Activated B cell treated with CpG ODN at 0.5 μM for 24 hours (primary cell): Measurements from ENCODE around the gene OTOP3. TPM values are rescaled to one million over a fixed set of nuclear protein-coding genes. Genes with fewer than 3 reads are reported as not detected.
"Not testable (repeated sequence)": the region's sequence is repeated elsewhere in the genome, so short reads cannot be mapped to it uniquely, and the experiment has no call there.

Experiments
- ATAC-seq: fragments of 200-7000 bp; cut with Tn5 transposase; one replicate; pipeline ENCODE4 v1.10.0; 2021; ENCODE audit warnings: low read depth, mild to moderate bottlenecking, moderate library complexity
- CTCF ChIA-PET: fragments of 350-600 bp; sonication (Branson Sonifier 250); formaldehyde crosslinking; loops from one replicate; lab custom pipeline; 2021; ENCODE audit warnings: antibody characterized with exemption; lab: Charles Lee
- POLR2A ChIA-PET: fragments of 350-600 bp; sonication (Branson Sonifier 250); formaldehyde crosslinking; loops from one replicate; lab custom pipeline; 2021; ENCODE audit warnings: antibody characterized with exemption; lab: Charles Lee
- DNase-seq: peaks from one replicate; pipeline ENCODE4 v3.0.0; 2022
- H3K27ac Mint-ChIP-seq: one replicate; pipeline ENCODE4 v1.8.0; 2020; ENCODE audit warnings: mixed read lengths
- H3K27me3 Mint-ChIP-seq: one replicate; pipeline ENCODE4 v1.8.0; 2021; ENCODE audit warnings: mixed read lengths
- H3K36me3 Mint-ChIP-seq: one replicate; pipeline ENCODE4 v1.8.0; 2021; ENCODE audit warnings: low read depth, mixed read lengths
- H3K4me1 Mint-ChIP-seq: one replicate; pipeline ENCODE4 v1.8.0; 2021; ENCODE audit warnings: mixed read lengths
- H3K4me3 Mint-ChIP-seq: one replicate; pipeline ENCODE4 v1.8.0; 2020; ENCODE audit warnings: mild to moderate bottlenecking, mixed read lengths
- H3K9me3 Mint-ChIP-seq: one replicate; pipeline ENCODE4 v1.8.0; 2020; ENCODE audit warnings: mixed read lengths
- intact Hi-C: fragments of 100-400 bp; cut with micrococcal nuclease; formaldehyde crosslinking; loops from one replicate; pipeline ENCODE4 v1.15.1; 2024
- total RNA-seq: library from RNA; stranded (reverse); gene quantifications from 2 replicates; pipeline ENCODE4 v1.2.3, GENCODE V29; 2022
- TF ChIP-seq, protein P1 (sequence below): fragments of 200-600 bp; IDR thresholded peaks from one replicate; pipeline ENCODE4 v1.8.0; 2022; ENCODE audit warnings: antibody characterized with exemption, mild to moderate bottlenecking

OTOP3 gene
- total RNA-seq, 1 donor from 2014 or later = not detected

DNA sequence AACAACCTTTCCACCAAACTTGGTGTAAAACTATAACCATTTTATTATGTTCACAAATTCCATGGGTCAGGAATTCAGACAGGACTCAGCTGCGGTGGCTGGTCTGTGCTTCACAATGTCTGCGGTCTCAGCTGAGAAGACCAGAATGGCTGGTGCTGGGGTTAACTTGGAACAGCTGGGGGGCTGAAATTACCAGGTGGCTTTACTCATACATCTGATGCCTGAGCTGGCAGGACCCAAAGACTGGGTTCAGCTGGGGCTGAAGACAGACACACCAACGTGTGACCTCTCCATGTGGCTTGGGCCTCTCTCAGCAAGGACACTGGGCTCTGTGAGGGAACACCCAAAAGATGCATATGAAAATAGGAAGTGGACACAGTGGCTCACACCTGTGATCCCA lies 42.5 kb downstream of the OTOP3 start:
- CTCF ChIA-PET = interaction anchor here (0.6 kb wide), 1 partner anchor 35 kb away, joined by 3 read pairs; no protein-coding TSS in a partner anchor

DNA sequence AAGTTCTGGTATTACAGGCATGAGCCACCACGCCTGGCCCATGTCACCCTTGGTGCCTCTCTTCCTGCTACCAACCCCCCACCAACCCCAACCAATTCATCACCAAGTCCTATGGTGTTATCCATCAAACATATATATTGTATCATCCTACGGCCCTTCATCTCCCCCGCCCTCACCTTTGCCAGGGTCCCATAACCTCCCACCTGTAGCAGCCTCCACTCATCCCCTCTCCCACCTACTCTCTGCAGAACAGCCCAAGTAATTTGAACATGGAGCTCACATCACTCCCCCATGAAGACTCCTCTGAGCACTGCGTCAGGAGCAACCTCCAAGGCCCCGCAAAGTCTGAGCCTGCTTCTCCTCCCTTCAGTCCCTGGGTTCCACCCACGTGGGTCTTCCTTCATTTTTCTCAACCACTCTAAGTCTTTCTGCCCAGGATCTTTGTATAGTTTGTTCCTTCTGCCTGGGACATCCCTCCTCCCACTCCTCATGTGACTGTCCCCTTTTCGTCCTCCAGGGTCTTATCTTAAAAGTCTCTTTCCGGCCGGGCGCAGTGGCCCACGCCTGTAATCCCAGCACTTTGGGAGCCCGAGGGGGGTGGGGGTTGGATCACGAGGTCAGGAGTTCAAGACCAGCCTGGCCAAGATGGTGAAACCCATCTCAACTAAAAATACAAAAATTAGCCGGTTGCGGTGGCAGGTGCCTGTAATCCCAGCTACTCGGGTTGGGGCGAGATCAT lies 43.9 kb downstream of the OTOP3 start:
- no peak overlapping the region for H3K4me3 Mint-ChIP-seq
- ChIA-PET CTCF (no interaction called here), POLR2A (interaction anchor here (0.6 kb wide), 1 partner anchor 318 kb away, joined by 3 read pairs; no protein-coding TSS in a partner anchor)
- no peak overlapping the region for H3K27ac Mint-ChIP-seq
- intact Hi-C loops = no loop called here
- TF ChIP-seq, protein P1, sequence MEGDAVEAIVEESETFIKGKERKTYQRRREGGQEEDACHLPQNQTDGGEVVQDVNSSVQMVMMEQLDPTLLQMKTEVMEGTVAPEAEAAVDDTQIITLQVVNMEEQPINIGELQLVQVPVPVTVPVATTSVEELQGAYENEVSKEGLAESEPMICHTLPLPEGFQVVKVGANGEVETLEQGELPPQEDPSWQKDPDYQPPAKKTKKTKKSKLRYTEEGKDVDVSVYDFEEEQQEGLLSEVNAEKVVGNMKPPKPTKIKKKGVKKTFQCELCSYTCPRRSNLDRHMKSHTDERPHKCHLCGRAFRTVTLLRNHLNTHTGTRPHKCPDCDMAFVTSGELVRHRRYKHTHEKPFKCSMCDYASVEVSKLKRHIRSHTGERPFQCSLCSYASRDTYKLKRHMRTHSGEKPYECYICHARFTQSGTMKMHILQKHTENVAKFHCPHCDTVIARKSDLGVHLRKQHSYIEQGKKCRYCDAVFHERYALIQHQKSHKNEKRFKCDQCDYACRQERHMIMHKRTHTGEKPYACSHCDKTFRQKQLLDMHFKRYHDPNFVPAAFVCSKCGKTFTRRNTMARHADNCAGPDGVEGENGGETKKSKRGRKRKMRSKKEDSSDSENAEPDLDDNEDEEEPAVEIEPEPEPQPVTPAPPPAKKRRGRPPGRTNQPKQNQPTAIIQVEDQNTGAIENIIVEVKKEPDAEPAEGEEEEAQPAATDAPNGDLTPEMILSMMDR = no peak
- DNase-seq (no peak), ATAC-seq (no peak)
- no peaks in the 10 kb centered on the region for H3K36me3 Mint-ChIP-seq
- H3K9me3 Mint-ChIP-seq = no peaks in the 10 kb centered on the region
- H3K27me3 Mint-ChIP-seq = peaks cover 19% of the 10 kb centered on the region
- H3K4me1 Mint-ChIP-seq = peaks cover 15% of the 10 kb centered on the region

More for the DNA sequence above, 42.5 kb downstream of the OTOP3 start:
- Mint-ChIP-seq H3K4me1 (peaks cover 15% of the 10 kb centered on the region), H3K9me3 (no peaks in the 10 kb centered on the region), H3K4me3 (no peak overlapping the region), H3K27ac (no peak overlapping the region), H3K27me3 (peaks cover 23% of the 10 kb centered on the region), H3K36me3 (no peaks in the 10 kb centered on the region)
- DNase-seq = no peak
- POLR2A ChIA-PET = no interaction called here
- intact Hi-C loops = no loop called here
- ATAC-seq = no peak
- TF ChIP-seq, protein P1 = no peak

DNA sequence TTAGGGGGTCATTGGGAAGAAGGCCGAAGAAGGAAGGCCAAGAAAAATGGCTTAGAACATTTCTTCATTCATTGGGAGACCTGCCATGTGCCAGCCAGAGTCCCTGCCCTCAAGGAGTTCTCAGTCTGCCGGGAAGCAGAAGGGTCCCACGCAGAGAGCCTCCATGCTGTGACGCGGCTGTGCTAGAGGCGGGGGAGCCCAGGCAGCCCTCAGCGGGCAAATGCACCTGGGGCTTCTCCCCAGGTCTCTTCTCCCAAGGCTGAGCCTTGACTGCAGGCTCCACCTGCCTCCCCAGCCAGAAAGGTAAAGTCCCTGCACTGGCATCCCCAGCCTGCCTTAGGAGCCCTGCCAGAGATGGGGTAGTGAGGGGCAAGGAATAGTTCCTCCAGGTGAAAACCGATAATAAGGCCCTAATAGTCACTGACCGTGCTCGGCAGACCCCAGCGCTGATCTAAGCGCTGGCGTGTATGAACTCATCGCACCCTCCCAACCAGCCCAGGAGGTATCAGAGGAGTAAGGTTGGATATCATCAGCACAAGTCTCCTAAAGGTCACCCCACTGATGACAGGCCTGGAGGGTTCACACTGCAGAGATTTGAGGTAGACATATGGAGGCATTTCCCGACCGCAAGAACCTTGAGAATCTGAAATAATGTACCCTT lies 45.8 kb downstream of the OTOP3 start:
- H3K4me1 Mint-ChIP-seq = peaks cover 15% of the 10 kb centered on the region
- ChIA-PET POLR2A (no interaction called here), CTCF (interaction anchor here (1.1 kb wide), 1 partner anchor 20 kb away, joined by 5 read pairs; no protein-coding TSS in a partner anchor)
- peak overlapping the region; percentile 82 for H3K4me3 Mint-ChIP-seq
- no peak for ATAC-seq
- TF ChIP-seq, protein P1 = no peak
- no peaks in the 10 kb centered on the region for H3K9me3 Mint-ChIP-seq
- intact Hi-C loops = no loop called here
- DNase-seq = no peak
- H3K27ac Mint-ChIP-seq = peak overlapping the region; percentile 38
- no peaks in the 10 kb centered on the region for H3K36me3 Mint-ChIP-seq
- peaks cover 11% of the 10 kb centered on the region for H3K27me3 Mint-ChIP-seq

DNA sequence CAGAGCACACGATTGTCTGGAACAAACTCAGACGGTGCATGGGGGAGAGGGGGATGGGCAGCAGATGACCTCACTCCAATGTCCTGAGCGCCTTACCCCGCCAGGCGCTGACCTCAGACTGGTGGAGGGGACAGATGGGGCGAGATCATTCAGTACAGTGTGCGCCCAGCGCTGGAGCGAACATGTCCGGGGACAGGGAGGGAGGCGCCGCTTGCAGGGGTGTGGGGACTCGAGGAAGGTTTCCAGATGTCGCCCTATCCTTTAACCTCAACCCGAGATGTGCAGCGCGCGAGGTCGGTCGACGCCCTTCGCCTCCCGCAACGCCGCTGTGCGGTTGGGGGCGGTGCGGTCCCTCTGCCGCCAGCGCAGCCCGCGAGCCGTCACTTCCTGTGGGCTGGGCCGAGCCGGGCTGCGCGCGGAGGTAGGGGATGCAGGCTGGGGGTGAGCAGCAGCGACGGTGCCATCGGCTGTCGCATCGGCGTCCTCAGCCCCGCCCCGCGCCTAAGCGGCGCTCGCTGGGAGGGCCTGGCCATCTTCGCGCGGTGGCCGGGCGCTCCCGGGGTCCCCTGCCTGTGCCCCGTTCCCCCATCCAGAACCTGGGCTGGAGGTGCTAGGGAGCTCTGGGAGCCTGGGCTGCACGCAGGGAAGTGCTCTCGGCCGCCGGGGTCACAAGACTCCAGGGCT lies 46.4 kb downstream of the OTOP3 start:
- DNase-seq (peak; percentile 64), ATAC-seq (peak; percentile 96)
- H3K27ac Mint-ChIP-seq = peak overlapping the region; percentile 38
- H3K9me3 Mint-ChIP-seq = no peaks in the 10 kb centered on the region
- H3K4me1 Mint-ChIP-seq = peaks cover 22% of the 10 kb centered on the region
- intact Hi-C loops = loop anchor here (1.0 kb wide), 1 partner anchor 30 kb away; the partner anchor contains the start of gene MRPL58
- TF ChIP-seq, protein P1 = no peak
- H3K36me3 Mint-ChIP-seq = no peaks in the 10 kb centered on the region
- POLR2A ChIA-PET = no interaction called here
- CTCF ChIA-PET = no interaction called here
- peaks cover 12% of the 10 kb centered on the region for H3K27me3 Mint-ChIP-seq
- peak overlapping the region; percentile 82 for H3K4me3 Mint-ChIP-seq

DNA sequence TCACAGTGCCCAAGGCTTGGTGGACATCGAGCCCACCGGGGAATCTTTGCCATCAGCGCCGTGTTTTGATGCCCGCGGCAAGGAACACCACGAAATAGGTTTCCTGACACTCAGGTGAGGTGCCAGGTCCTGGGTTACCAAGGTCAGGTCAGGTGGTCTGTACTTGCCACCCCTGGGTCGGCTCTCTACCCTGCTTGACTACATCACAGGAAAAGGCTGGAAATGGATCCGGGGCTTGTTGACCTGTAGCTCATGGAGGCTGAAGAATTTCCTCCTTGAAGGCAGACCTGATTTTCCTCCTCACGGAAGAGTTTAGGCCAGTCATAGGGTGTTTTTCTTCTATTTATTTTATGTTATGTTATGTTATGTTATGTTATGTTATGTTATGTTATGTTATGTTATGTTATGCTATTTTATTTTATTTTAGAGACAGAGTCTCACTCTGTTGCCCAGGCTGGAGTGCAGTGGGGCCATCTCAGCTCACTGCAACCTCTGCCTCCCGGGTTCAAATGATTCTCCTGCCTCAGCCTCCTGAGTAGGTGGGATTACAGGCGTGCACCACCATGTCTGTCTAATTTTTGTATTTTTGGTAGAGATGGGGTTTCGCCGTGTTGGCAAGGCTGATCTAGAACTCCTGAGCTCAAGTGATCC lies 47.1 kb downstream of the OTOP3 start:
- H3K9me3 Mint-ChIP-seq, ATAC-seq, H3K27ac Mint-ChIP-seq, CTCF ChIA-PET, H3K36me3 Mint-ChIP-seq, DNase-seq: not testable (repeated sequence)
- POLR2A ChIA-PET = interaction anchor here (0.5 to 1.4 kb wide), 3 partner anchors 10 to 681 kb away, joined by 3 to 5 read pairs (median 3); partner anchors contain the start of gene SUMO2
- Mint-ChIP-seq H3K4me3 (peak overlapping the region; percentile 82), H3K27me3 (peaks cover 12% of the 10 kb centered on the region), H3K4me1 (peaks cover 24% of the 10 kb centered on the region)
- intact Hi-C loops = loop anchor here (1.0 kb wide), 1 partner anchor 30 kb away; the partner anchor contains the start of gene MRPL58
